Measurements from ENCODE around the gene BAK1. TPM values are rescaled to one million over a fixed set of nuclear protein-coding genes. Genes with fewer than 3 reads are reported as not detected.
"Not testable (repeated sequence)": the region's sequence is repeated elsewhere in the genome, so short reads cannot be mapped to it uniquely, and the experiment has no call there.

The BAK1 gene
- total RNA-seq, 1 donor: 9.9 TPM

DNA sequence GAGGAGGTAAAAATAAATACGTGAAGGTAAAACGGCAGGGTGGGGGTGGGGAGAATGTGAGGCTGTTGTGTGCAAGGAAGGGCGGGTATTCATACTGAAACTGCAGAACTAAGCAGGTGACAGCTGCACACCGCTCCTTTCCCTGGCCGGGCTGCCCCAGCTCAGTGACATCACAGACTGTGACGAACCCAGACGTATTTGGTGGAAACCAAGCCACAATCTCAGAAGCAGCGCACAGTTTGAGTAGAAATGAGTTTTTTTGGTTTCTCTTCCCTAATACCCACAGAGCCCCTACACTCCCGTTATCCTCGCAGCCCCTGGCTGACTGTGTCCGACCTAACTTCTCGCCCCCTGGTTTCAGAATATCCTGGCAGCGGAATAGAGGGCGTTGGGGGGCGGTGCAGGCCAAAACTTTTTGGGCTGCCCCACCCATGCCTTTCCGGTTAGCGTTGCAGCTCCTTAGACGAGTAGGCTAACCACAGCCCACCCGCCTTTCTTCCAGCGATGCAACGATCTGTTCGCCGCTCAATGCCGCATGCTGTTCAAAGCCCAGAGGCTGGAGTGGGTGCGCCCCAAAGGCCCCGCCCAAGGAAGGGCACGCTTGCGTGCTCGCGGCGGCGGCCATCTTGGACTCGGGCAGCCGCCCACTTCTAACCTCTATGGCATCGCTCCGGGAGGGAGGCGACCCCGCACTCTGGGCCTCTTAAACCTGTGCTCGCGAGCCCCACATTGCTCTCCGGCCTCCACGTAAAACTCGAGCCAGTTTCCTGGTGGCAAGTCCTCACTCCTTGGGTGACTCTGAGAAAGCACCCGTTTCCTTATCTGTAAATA is 9.1 kb downstream of the BAK1 start:
- H3K4me3 ChIP-seq (ENCODE audit: low read depth, low read length): peak overlapping the region; percentile 70
- TF ChIP-seq, protein P1, sequence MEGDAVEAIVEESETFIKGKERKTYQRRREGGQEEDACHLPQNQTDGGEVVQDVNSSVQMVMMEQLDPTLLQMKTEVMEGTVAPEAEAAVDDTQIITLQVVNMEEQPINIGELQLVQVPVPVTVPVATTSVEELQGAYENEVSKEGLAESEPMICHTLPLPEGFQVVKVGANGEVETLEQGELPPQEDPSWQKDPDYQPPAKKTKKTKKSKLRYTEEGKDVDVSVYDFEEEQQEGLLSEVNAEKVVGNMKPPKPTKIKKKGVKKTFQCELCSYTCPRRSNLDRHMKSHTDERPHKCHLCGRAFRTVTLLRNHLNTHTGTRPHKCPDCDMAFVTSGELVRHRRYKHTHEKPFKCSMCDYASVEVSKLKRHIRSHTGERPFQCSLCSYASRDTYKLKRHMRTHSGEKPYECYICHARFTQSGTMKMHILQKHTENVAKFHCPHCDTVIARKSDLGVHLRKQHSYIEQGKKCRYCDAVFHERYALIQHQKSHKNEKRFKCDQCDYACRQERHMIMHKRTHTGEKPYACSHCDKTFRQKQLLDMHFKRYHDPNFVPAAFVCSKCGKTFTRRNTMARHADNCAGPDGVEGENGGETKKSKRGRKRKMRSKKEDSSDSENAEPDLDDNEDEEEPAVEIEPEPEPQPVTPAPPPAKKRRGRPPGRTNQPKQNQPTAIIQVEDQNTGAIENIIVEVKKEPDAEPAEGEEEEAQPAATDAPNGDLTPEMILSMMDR (IDR thresholded peaks at IDR 0.05; ENCODE audit: insufficient read depth, low read length): no peak
- peak; percentile 69 for DNase-seq (ENCODE audit: low read depth)

DNA sequence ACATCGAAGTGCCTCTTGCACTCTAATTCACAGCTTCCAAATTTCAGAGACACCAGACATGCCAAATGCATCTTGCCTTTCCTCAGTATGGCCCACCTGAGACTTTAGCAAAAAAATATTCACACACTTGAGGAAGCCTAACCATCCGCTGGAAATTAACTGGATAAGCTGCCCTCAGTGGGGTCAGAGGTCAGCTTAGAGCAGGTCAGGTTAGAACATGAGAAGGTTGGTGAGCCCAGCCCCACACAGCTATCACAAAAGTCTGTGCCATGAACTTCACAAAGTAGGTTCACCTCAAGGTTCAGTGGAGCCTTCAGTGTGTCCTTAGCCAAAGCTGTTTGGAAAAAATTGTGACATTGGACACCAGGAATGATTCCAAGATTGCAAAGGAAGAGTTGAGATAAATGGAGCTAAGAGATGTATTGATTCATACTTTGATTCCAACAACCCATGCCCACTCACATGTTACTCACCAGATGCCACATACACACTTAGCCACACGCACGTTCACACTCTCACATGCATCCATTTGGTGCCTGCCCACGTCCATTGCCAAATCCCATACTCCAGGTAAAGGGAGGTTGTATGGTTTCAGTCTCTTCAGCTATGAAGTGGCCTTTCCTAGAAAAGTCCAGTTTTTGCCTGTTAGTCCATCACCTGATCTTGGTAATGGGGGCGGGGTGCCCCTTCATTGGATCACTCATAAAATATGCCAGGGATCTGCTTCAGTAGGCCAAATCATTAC is 11.1 kb downstream of the BAK1 start:
- no peak for DNase-seq (ENCODE audit: low read depth)
- no peak overlapping the region for H3K4me3 ChIP-seq (ENCODE audit: low read depth, low read length)
- TF ChIP-seq, protein P1 (IDR thresholded peaks at IDR 0.05; ENCODE audit: insufficient read depth, low read length): no peak

DNA sequence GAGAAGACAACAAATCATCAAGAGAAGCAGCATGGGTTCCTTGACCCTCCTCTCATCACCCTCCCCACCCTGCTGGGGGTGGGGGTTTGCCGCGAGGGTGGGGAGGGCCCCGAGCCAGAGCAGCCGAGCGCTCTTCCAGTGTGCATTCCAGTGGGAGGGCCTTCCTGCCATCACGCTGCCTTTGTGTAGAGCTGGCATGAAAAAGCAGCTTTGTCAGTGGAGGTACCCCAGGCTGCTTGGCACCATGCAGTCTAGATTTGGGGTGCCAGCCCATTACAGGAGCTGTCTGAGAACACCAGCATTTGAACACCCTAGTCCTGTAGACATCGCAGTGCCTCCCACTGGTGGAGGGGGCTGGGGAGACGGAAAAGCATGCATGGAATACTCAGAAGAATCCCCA is 12.2 kb downstream of the BAK1 start:
- TF ChIP-seq, protein P1 (IDR thresholded peaks at IDR 0.05; ENCODE audit: insufficient read depth, low read length): no peak
- DNase-seq (ENCODE audit: low read depth): no peak
- no peak overlapping the region for H3K4me3 ChIP-seq (ENCODE audit: low read depth, low read length)

DNA sequence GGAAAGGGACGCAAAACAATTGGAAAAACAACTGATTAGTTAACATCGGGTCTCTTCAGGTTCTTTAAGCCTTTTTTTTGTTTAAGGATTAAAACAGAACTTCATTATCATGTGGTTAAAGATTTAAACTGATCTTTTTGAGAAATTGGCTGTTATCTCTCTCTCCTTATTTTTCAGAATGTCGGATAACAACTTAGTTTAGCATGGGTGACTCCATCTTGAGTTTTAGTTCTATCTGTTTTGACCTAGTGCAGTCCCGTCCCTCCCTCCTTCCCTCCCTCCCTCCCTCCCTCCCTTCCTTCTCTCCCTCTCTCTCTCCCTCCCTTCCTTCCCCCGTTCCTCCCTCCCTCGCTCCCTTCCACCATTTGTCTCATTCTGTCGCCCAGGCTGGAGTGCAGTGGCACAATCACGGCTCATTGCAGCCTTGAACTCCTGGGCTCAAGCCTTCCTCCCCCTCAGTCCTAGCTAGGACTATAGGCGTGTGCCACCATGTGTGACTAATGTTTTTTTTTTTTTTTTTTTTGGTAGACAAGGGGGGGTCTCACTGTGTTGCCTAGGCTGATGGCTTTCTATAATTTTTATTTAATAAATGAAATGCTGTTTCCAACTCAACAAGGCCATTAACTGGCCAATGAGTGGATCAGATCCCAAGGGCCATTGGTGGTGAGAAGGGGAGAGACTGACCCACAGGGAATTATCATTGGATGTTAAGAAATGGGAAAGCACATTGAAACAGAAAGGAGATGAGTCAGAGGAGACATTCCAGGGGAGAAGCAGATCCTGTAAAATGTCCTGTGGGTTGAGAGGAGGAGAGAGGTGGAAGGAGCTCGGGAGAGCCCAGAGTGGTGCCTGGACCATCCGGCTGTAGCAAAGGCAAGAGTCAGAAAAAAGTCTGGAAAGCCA is 13.6 kb downstream of the BAK1 start:
- TF ChIP-seq, protein P1 (IDR thresholded peaks at IDR 0.05; ENCODE audit: insufficient read depth, low read length): no peak
- H3K4me3 ChIP-seq (ENCODE audit: low read depth, low read length): no peak overlapping the region
- peak; percentile 35 for DNase-seq (ENCODE audit: low read depth)

DNA sequence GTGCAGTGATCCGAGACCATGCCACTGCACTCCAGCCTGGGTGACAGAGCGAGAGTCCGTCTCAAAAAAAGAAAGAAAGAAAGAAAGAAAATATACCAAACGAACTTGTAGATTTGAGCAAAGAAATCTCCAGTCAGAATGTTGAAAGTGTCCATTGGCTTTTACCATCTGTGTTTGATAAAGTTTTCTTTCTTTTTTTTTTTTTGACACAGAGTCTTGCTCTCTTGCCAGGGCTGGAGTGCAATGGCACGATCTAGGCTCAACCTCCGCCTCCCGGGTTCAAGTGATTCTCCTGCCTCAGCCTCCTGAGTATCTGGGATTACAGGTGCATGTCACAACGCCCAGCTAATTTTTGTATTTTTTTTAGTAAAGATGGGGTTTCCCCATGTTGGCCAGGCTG is 21.3 kb downstream of the BAK1 start:
- no peak for DNase-seq (ENCODE audit: low read depth)
- no peak overlapping the region for H3K4me3 ChIP-seq (ENCODE audit: low read depth, low read length)
- TF ChIP-seq, protein P1 (IDR thresholded peaks at IDR 0.05; ENCODE audit: insufficient read depth, low read length): no peak

DNA sequence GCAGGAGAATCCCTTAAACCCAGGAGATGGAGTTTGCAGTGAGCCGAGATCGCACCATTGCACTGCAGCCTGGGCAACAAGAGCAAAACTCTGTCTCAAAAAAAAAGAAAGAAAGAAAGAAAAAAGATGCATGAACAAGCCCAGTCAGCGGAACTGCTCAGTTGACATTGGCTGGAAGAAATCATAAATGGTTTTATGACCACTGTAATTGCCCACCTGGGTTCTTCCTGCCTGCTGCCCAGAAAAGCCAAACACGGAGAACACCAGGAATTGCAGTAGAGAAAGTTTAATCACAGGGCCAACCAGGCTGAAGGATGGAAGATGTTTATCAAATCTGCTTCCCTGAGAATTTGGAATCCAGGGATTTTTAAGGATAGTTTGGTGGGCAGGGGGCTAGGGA is 22.7 kb downstream of the BAK1 start:
- DNase-seq (ENCODE audit: low read depth): no peak
- TF ChIP-seq, protein P1 (IDR thresholded peaks at IDR 0.05; ENCODE audit: insufficient read depth, low read length): no peak
- H3K4me3 ChIP-seq (ENCODE audit: low read depth, low read length): no peak overlapping the region

DNA sequence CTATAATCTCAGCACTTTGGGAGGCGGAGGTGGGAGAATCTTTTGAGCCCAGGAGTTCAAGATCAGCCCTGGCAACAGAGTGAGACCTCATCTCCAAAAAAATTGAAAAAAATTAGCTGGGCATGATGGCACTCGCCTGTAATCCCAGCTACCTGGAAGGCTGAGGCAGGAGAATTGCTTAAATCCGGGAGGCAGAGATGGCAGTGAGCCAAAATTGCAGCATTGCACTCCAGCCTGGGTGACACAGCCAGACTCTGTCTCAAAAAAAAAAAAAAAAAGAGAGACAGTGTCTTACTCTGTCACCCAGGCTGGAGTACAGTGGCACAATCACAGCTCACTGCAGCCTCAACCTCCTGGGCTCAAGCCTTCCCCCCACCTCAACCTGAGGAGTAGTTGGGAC is 27.2 kb downstream of the BAK1 start:
- DNase-seq (ENCODE audit: low read depth); H3K4me3 ChIP-seq (ENCODE audit: low read depth, low read length): not testable (repeated sequence)
